K562 (cell line): ENCODE measurements around the gene HOXD1. TPM values are rescaled to one million over a fixed set of nuclear protein-coding genes. Genes with fewer than 3 reads are reported as not detected.
A peak's percentile ranks its signal among the peaks of the same experiment; 100 is the strongest.

Experiments
- ATAC-seq: fragments of 200-7000 bp; cut with Tn5 transposase; 3 replicates; pipeline ENCODE4 v1.9.1; 2020; ENCODE audit warnings: moderate library complexity
- BruUV-seq: library from RNA; stranded (reverse); fragments of 400-500 nt; replicated peaks from 2 replicates; lab custom pipeline; 2021; lab: Mats Ljungman, UMichigan
- CTCF ChIA-PET: fragments of 300-600 bp; formaldehyde crosslinking; extraction: SDS; loops from one replicate; lab custom pipeline; 2021; ENCODE audit warnings: low intra/inter-chr PET ratio; lab: Yijun Ruan, JAX
- POLR2A ChIA-PET: fragments of 300-600, 350-650 bp; sonication (Branson Sonifier 250); formaldehyde crosslinking; extraction: SDS; loops from one replicate; lab custom pipeline; 2021; ENCODE audit warnings: antibody characterized with exemption, inconsistent platforms; lab: Yijun Ruan, JAX
- DNase-seq, 4 experiments: peaks; one replicate each; pipeline versions ENCODE4 v3.0.0 to v3.0.0-alpha.2; 2011 to 2018; ENCODE audit warnings: low spot score in 3 of 4, mixed read lengths in 3 of 4; ENCODE audit errors: extremely low read depth in 1 of 4
- FAIRE-seq: peaks from 2 replicates; lab custom pipeline; 2011; peaks lifted over from hg19 to GRCh38; lab: Jason Lieb, UNC
- H2AFZ ChIP-seq: 2 replicates; pipeline ENCODE4 v1.6.0; 2011; ENCODE audit warnings: low read depth, low read length, control low read depth, inconsistent platforms
- H3K27ac ChIP-seq: fragments of 200-600 bp; 3 replicates; pipeline ENCODE4 v1.8.0; 2011; ENCODE audit warnings: low read depth, mild to moderate bottlenecking, control low read depth, inconsistent platforms, low read length, moderate library complexity, mixed read lengths; ENCODE audit errors: extremely low read depth
- H3K27me3 ChIP-seq, 2 experiments: fragments of 300-600 bp in 1 of 2; 2 replicates in 1 of 2; 3 replicates in 1 of 2; pipeline versions ENCODE4 v1.6.0 to v1.8.0; 2011; ENCODE audit warnings: inconsistent platforms in 2 of 2, low read length in 2 of 2, mild to moderate bottlenecking in 1 of 2, mixed read lengths in 1 of 2, moderate library complexity in 1 of 2; ENCODE audit not compliant: control insufficient read depth in 2 of 2, insufficient read depth in 2 of 2
- H3K36me3 ChIP-seq: fragments of 300-600 bp; 3 replicates; pipeline ENCODE4 v1.8.0; 2011; ENCODE audit warnings: mild to moderate bottlenecking, low read length, inconsistent platforms; ENCODE audit not compliant: control insufficient read depth, insufficient read depth
- H3K4me1 ChIP-seq, 2 experiments: fragments of 200-600 bp in 1 of 2; replicated peaks in 1 of 2; 2 replicates in 1 of 2; 3 replicates in 1 of 2; pipeline versions ENCODE4 v1.5.1 to v1.8.0; 2011; ENCODE audit warnings: inconsistent platforms in 2 of 2, low read length in 2 of 2, mild to moderate bottlenecking in 1 of 2, mixed read lengths in 1 of 2, moderate library complexity in 1 of 2; ENCODE audit not compliant: control insufficient read depth in 2 of 2, insufficient read depth in 2 of 2
- H3K4me2 ChIP-seq: 2 replicates; pipeline ENCODE4 v1.6.1; 2011; ENCODE audit warnings: low read length, control low read depth, inconsistent platforms, mixed read lengths; ENCODE audit not compliant: insufficient read depth
- H3K4me3 ChIP-seq: fragments of 200-600 bp; sonication (generic), shearing (Covaris generic); 2 replicates; pipeline ENCODE4 v1.5.1; 2016; ENCODE audit warnings: control low read depth, inconsistent platforms
- H3K79me2 ChIP-seq: fragments of 200-600 bp; 3 replicates; pipeline ENCODE4 v1.8.0; 2011; ENCODE audit warnings: low read length, inconsistent platforms; ENCODE audit not compliant: control insufficient read depth, insufficient read depth
- H3K9ac ChIP-seq, 2 experiments: 2 replicates each; pipeline versions ENCODE4 v1.6.0 to v1.6.1; 2011; ENCODE audit warnings: low read depth in 2 of 2, low read length in 2 of 2, control low read depth in 1 of 2, inconsistent platforms in 1 of 2, mild to moderate bottlenecking in 1 of 2, mixed read lengths in 1 of 2; ENCODE audit not compliant: insufficient read depth in 1 of 2
- H3K9me1 ChIP-seq: one replicate; pipeline ENCODE4 v1.6.0; 2011; ENCODE audit warnings: inconsistent platforms, mild to moderate bottlenecking, low read length, moderate library complexity; ENCODE audit not compliant: control insufficient read depth, insufficient read depth
- H3K9me3 ChIP-seq: replicated peaks from 2 replicates; pipeline ENCODE4 v1.5.1; 2011; ENCODE audit warnings: low read depth, low read length, inconsistent platforms; ENCODE audit not compliant: control insufficient read depth, insufficient read depth
- H4K20me1 ChIP-seq: replicated peaks from 2 replicates; pipeline ENCODE4 v1.6.1; 2011; ENCODE audit warnings: low read length, inconsistent platforms, mixed read lengths; ENCODE audit not compliant: control insufficient read depth, insufficient read depth
- BRF1 ChIP-seq: IDR thresholded peaks from 3 replicates; pipeline ENCODE4 v1.6.1; 2011; ENCODE audit warnings: borderline replicate concordance, mild to moderate bottlenecking; ENCODE audit not compliant: insufficient read length; ENCODE audit errors: extremely low read depth
- HNRNPUL1 ChIP-seq: fragments of 200-400 bp; formaldehyde crosslinking; IDR thresholded peaks from 2 replicates; pipeline ENCODE4 v1.6.1; 2017; ENCODE audit warnings: low read length
- HOXB6 ChIP-seq: fragments of 250-450 bp; sonication (Bioruptor Pico); IDR thresholded peaks from 2 replicates; pipeline ENCODE4 v1.5.1; 2022; ENCODE audit warnings: mild to moderate bottlenecking, borderline replicate concordance
- NR2C1 ChIP-seq, 2 experiments: fragments of 450-650 bp; IDR thresholded peaks; 2 replicates each; pipeline ENCODE4 v1.6.1; 2017; ENCODE audit warnings: mild to moderate bottlenecking in 2 of 2, antibody characterized with exemption in 1 of 2, inconsistent platforms in 1 of 2, missing compliant biosample characterization in 1 of 2, missing genetic modification characterization in 1 of 2
- PYGO2 ChIP-seq: fragments of 450-650 bp; IDR thresholded peaks from 2 replicates; pipeline ENCODE4 v1.6.1; 2016; ENCODE audit warnings: mild to moderate bottlenecking, missing genetic modification characterization, moderate library complexity, missing compliant biosample characterization
- TCF3 ChIP-seq: sonication (generic); formaldehyde crosslinking; IDR thresholded peaks from 2 replicates; pipeline ENCODE4 v1.4.0; 2020; ENCODE audit warnings: mild to moderate bottlenecking, missing genetic modification reagents
- ZFP30 ChIP-seq: fragments of 250-450 bp; sonication (Bioruptor Pico); IDR thresholded peaks from 2 replicates; pipeline ENCODE4 v1.8.0; 2022; ENCODE audit warnings: moderate library complexity, mild to moderate bottlenecking, inconsistent platforms, borderline replicate concordance
- ZFPM2 ChIP-seq: fragments of 250-450 bp; sonication (Bioruptor Pico); IDR thresholded peaks from 2 replicates; pipeline ENCODE4 v1.5.1; 2022; ENCODE audit warnings: mild to moderate bottlenecking
- WGBS: fragments of 100-300 bp; shearing (Covaris generic); methylation state at CpG from one replicate; pipeline ENCODE4 v1.1.6; 2016; ENCODE audit warnings: low coverage, mixed read lengths; ENCODE audit not compliant: insufficient coverage; ENCODE audit errors: missing lambda C conversion rate; 5-methylcytosine and 5-hydroxymethylcytosine counted together
- in situ Hi-C: fragments of 300-500 bp; cut with MboI; formaldehyde crosslinking; loops from 4 replicates; pipeline ENCODE4 v1.15.0; 2018; ENCODE audit warnings: inconsistent platforms, mixed read lengths
- intact Hi-C: fragments of 100-400 bp; cut with micrococcal nuclease; formaldehyde crosslinking; loops from 2 replicates; pipeline ENCODE4 v1.14.2; 2022
- polyA plus RNA-seq, 8 experiments: library from polyadenylated mRNA; depleted of rRNA in 4 of 8; stranded (reverse) in 5 of 8; unstranded in 3 of 8; fragments of >200 nt; fragmentation: Nextera tagmentation in 2 of 8; fragmentation: Illumina TruSeq in 1 of 8; extraction: Ambion mirVana in 2 of 8; extraction: Trizol in 1 of 8; gene quantifications; 2 replicates each; pipeline versions ENCODE4 v1.2.1 to v1.2.3, GENCODE V29; 2011 to 2014; ENCODE audit warnings: inconsistent platforms in 1 of 8, missing spikeins in 1 of 8
- total RNA-seq, 7 experiments: library from RNA; depleted of rRNA in 6 of 7; stranded (reverse); fragments of >200 nt in 6 of 7; fragmentation: Illumina TruSeq in 2 of 7; extraction: Trizol in 2 of 7; gene quantifications; 2 replicates each; pipeline versions ENCODE4 v1.2.1 to v1.2.3, GENCODE V29; 2011 to 2021; ENCODE audit warnings: low replicate concordance in 1 of 7
- TF ChIP-seq, protein P1 (sequence below): fragments of 250-450 bp; sonication (Bioruptor Pico); IDR thresholded peaks from 2 replicates; pipeline ENCODE4 v1.8.0; 2021; ENCODE audit warnings: borderline replicate concordance, mild to moderate bottlenecking, moderate library complexity; ENCODE audit not compliant: poor library complexity, severe bottlenecking
- TF ChIP-seq, protein P2 (sequence below), 2 experiments: fragments of 450-650 bp; IDR thresholded peaks; 2 replicates each; pipeline ENCODE4 v1.6.1; 2016
- TF ChIP-seq, protein P3 (sequence below): sonication (generic); formaldehyde crosslinking; IDR thresholded peaks from 2 replicates; pipeline ENCODE4 v1.9.0; 2022; ENCODE audit warnings: mild to moderate bottlenecking, missing genetic modification reagents
- TF ChIP-seq, protein P4 (sequence below), 2 experiments: fragments of 250-450 bp in 1 of 2; fragments of 450-650 bp in 1 of 2; sonication (Bioruptor Pico) in 1 of 2; IDR thresholded peaks; 2 replicates each; pipeline versions ENCODE4 v1.6.1 to v1.8.0; 2016 to 2021; ENCODE audit warnings: mild to moderate bottlenecking in 2 of 2, moderate library complexity in 2 of 2, missing compliant biosample characterization in 1 of 2, missing genetic modification characterization in 1 of 2
- TF ChIP-seq, protein P5 (sequence below): fragments of 250-450 bp; sonication (Bioruptor Pico); IDR thresholded peaks from 2 replicates; pipeline ENCODE4 v1.4.0; 2020

Gene HOXD1
- total and polyA plus RNA-seq, 9 of the 15 experiments (the other 6 are each of a cell fraction or from before 2014, with no cell fraction given) = not detected

DNA sequence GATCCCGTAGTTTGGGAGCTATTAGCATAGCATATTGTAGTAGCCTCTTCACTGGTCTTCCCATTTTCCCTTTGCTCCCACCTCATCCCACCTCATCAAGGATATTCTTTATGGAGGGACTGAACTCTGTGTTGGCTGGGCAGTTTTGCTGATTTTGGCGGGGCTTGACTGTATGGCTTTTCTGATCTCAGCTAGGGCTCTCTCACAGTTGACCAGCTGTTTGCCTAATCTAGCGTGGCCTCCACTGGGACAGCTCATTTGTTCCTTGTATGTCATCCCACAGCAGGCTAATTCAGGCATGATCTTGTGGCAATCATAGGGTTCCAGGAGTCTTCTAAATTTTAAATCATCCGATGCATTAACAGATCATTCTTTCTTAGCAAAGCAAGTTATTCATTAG is 50.6 kb downstream of the HOXD1 start (continued):
- TF ChIP-seq HOXB6 (CRISPR knock-in tag) = no peak
- TF ChIP-seq BRF1 = no peak
- TF ChIP-seq NR2C1 (IDR thresholded peaks at IDR 0.05) = no peak
- TF ChIP-seq NR2C1 (tag; IDR thresholded peaks at IDR 0.05) = no peak
- TF ChIP-seq TCF3 (CRISPR knock-in tag) = no peak
- TF ChIP-seq, protein P1, sequence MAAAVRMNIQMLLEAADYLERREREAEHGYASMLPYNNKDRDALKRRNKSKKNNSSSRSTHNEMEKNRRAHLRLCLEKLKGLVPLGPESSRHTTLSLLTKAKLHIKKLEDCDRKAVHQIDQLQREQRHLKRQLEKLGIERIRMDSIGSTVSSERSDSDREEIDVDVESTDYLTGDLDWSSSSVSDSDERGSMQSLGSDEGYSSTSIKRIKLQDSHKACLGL (CRISPR knock-in tag) = no peak
- no peak for TF ChIP-seq PYGO2
- TF ChIP-seq, protein P2, sequence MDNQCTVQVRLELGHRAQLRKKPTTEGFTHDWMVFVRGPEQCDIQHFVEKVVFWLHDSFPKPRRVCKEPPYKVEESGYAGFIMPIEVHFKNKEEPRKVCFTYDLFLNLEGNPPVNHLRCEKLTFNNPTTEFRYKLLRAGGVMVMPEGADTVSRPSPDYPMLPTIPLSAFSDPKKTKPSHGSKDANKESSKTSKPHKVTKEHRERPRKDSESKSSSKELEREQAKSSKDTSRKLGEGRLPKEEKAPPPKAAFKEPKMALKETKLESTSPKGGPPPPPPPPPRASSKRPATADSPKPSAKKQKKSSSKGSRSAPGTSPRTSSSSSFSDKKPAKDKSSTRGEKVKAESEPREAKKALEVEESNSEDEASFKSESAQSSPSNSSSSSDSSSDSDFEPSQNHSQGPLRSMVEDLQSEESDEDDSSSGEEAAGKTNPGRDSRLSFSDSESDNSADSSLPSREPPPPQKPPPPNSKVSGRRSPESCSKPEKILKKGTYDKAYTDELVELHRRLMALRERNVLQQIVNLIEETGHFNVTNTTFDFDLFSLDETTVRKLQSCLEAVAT (IDR thresholded peaks at IDR 0.05) = no peak
- TF ChIP-seq, all 486 proteins: peak for 0

DNA sequence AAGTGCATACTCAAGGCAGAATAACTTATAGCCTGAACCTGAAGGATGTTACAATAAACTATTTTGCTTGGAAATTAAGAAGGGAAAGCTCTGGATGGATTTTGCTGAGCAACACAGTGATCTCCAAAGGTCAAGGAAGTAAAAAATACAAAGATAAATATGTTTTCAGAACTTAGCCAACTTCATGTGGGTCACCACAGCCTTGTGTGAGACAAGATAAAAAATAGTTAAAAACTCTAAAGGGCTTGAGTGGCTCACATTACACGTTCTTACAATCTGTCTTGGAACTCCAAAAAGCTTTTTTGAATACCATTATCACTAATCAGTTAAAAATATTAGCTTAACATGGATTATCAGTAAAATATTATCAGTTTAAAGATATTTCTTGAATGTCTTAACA is 51.8 kb downstream of the HOXD1 start:
- BruUV-seq = no TSS peak

More for the DNA sequence above, 51.8 kb downstream of the HOXD1 start:
- no peaks in the 10 kb centered on the region for H4K20me1 ChIP-seq
- no peak overlapping the region for H3K4me2 ChIP-seq
- WGBS = 0% methylated on average over 1 of the region's 1 CpG
- intact Hi-C loops (no loop called here), in situ Hi-C loops (no loop called here)
- no peaks in the 10 kb centered on the region for H3K36me3 ChIP-seq
- H3K4me3 ChIP-seq = no peak overlapping the region
- no peaks in the 10 kb centered on the region for H3K9me1 ChIP-seq
- peaks cover 7 to 28% of the 10 kb centered on the region in 2 experiments for H3K27me3 ChIP-seq
- TF ChIP-seq, protein P3, sequence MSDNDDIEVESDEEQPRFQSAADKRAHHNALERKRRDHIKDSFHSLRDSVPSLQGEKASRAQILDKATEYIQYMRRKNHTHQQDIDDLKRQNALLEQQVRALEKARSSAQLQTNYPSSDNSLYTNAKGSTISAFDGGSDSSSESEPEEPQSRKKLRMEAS (CRISPR knock-in tag) = no peak
- TF ChIP-seq, protein P4, sequence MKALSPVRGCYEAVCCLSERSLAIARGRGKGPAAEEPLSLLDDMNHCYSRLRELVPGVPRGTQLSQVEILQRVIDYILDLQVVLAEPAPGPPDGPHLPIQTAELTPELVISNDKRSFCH (CRISPR knock-in tag; IDR thresholded peaks at IDR 0.05) = no peak
- TF ChIP-seq, protein P4 (tag; IDR thresholded peaks at IDR 0.05) = peak; percentile 46; the same call in 1 of the 2 replicates
- TF ChIP-seq, protein P5, sequence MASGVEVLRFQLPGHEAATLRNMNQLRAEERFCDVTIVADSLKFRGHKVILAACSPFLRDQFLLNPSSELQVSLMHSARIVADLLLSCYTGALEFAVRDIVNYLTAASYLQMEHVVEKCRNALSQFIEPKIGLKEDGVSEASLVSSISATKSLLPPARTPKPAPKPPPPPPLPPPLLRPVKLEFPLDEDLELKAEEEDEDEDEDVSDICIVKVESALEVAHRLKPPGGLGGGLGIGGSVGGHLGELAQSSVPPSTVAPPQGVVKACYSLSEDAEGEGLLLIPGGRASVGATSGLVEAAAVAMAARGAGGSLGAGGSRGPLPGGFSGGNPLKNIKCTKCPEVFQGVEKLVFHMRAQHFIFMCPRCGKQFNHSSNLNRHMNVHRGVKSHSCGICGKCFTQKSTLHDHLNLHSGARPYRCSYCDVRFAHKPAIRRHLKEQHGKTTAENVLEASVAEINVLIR (CRISPR knock-in tag) = no peak
- TF ChIP-seq ZFP30 (CRISPR knock-in tag) = no peak
- no peak for TF ChIP-seq ZFPM2
- TF ChIP-seq HNRNPUL1 = no peak
- no peak for FAIRE-seq
- no peak overlapping the region for H3K9ac ChIP-seq
- ChIA-PET CTCF (no interaction called here), POLR2A (interaction anchor here (1.5 kb wide), 1 partner anchor 9 kb away, joined by 3 read pairs; no protein-coding TSS in a partner anchor)
- no peak for ATAC-seq
- H3K79me2 ChIP-seq = no peaks in the 10 kb centered on the region
- DNase-seq = no peak
- no peaks in the 10 kb centered on the region for H3K4me1 ChIP-seq
- no peaks in the 10 kb centered on the region for H3K9me3 ChIP-seq
- no peak overlapping the region for H3K27ac ChIP-seq
- H2AFZ ChIP-seq = no peak overlapping the region
